Right hindlimb (tissue), 1 donor: ENCODE results near the gene CYTH3.

Experiments used
- DNase-seq: peaks from one replicate; pipeline ENCODE4 v3.0.0-alpha.2; 2018

Gene CYTH3

GRCh38 chr7:6256677-6257535, 15.5 kb downstream of the CYTH3 start:
- peak; percentile 75 for DNase-seq

- no peak for DNase-seq
Observed at GRCh38 chr7:6256109-6256483, 16.3 kb downstream of the CYTH3 start.

GRCh38 chr7:6254866-6255265, 17.6 kb downstream of the CYTH3 start:
- DNase-seq, result no peak

- no peak for DNase-seq
Observed at GRCh38 chr7:6252748-6253147, 19.7 kb downstream of the CYTH3 start.

- no peak for DNase-seq
Observed at GRCh38 chr7:6252341-6252746, 20.1 kb downstream of the CYTH3 start.

GRCh38 chr7:6251653-6252052, 20.8 kb downstream of the CYTH3 start:
- no peak for DNase-seq

GRCh38 chr7:6250364-6250833, 22.0 kb downstream of the CYTH3 start:
- no peak for DNase-seq

GRCh38 chr7:6249043-6249442, 23.4 kb downstream of the CYTH3 start:
- DNase-seq, result no peak

GRCh38 chr7:6248581-6248980, 23.8 kb downstream of the CYTH3 start:
- DNase-seq, result no peak

GRCh38 chr7:6246251-6246917, 26.0 kb downstream of the CYTH3 start:
- no peak for DNase-seq

GRCh38 chr7:6244021-6244420, 28.4 kb downstream of the CYTH3 start:
- no peak for DNase-seq

GRCh38 chr7:6243168-6243567, 29.3 kb downstream of the CYTH3 start:
- no peak for DNase-seq

GRCh38 chr7:6242561-6242960, 29.9 kb downstream of the CYTH3 start:
- DNase-seq, result no peak

- no peak for DNase-seq
Observed at GRCh38 chr7:6241607-6241973, 30.8 kb downstream of the CYTH3 start.

GRCh38 chr7:6238309-6238925, 34.0 kb downstream of the CYTH3 start:
- no peak for DNase-seq

GRCh38 chr7:6237730-6238129, 34.7 kb downstream of the CYTH3 start:
- no peak for DNase-seq

GRCh38 chr7:6237011-6237410, 35.4 kb downstream of the CYTH3 start:
- DNase-seq, result no peak

- DNase-seq, result no peak
Observed at GRCh38 chr7:6235029-6235871, 37.2 kb downstream of the CYTH3 start.

- no peak for DNase-seq
Observed at GRCh38 chr7:6234384-6234783, 38.0 kb downstream of the CYTH3 start.

GRCh38 chr7:6232534-6232933, 39.9 kb downstream of the CYTH3 start:
- no peak for DNase-seq

GRCh38 chr7:6232116-6232515, 40.3 kb downstream of the CYTH3 start:
- DNase-seq, result no peak

GRCh38 chr7:6231184-6231583, 41.2 kb downstream of the CYTH3 start:
- DNase-seq, result no peak

- DNase-seq, result peak; percentile 28
Observed at GRCh38 chr7:6229284-6229683, 43.1 kb downstream of the CYTH3 start.
